GM12801 (cell line): Measurements from ENCODE around the gene ATP9B.

Experiments
- CTCF ChIP-seq: IDR thresholded peaks from one replicate; pipeline ENCODE4 v1.5.1; 2011; ENCODE audit warnings: control low read depth; ENCODE audit not compliant: insufficient read length; ENCODE audit errors: extremely low read depth

The ATP9B gene

GRCh38 chr18:79062806-79063205, 6.4 kb upstream of the ATP9B start:
- TF ChIP-seq CTCF, result no peak

- no peak for TF ChIP-seq CTCF
Measured at GRCh38 chr18:79064228-79064627, 5.0 kb upstream of the ATP9B start.

GRCh38 chr18:79065802-79066201, 3.4 kb upstream of the ATP9B start:
- no peak for TF ChIP-seq CTCF

GRCh38 chr18:79067611-79068010, 1.6 kb upstream of the ATP9B start:
- TF ChIP-seq CTCF, result no peak

GRCh38 chr18:79068341-79068936, 755 bp upstream of the ATP9B start:
- no peak for TF ChIP-seq CTCF

- TF ChIP-seq CTCF, result no peak
Measured at GRCh38 chr18:79069717-79070151, 540 bp downstream of the ATP9B start.

- no peak for TF ChIP-seq CTCF
Measured at GRCh38 chr18:79070486-79070885, 1.3 kb downstream of the ATP9B start.
